ENCODE results near the gene HES6.

HES6 gene

DNA sequence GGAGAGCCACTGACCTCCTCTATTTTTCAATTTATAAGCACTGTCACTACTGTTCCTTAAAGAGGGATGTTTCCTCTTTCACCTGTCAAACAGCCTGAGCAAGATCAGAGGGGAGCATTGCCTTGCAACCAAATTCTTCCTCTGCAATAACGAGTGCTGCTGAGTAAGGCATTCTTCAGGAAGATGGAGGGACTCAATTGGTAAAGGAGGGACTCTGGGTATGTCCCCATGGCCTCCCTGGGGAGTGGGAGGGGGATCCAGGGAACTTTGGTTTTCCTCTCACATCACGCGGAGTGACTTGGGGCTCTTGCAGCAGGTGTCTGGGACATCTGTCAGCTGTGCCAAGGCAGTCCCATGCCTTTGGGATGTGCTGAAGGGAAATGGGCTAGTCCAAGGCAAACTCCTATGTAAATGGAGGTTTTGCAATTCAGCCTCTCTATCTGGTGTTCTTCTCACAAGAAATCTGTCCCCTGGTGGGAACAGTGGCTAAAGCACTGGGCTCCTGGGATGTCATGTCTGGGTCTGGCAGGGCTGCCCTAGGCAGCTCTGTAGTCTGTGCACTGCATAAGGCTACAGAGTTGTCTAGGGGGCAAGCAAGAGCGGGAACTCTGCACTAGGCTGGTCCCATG, 14.4 kb upstream of the HES6 start:
- DNase-seq (ENCODE audit: low spot score): no peak

DNA sequence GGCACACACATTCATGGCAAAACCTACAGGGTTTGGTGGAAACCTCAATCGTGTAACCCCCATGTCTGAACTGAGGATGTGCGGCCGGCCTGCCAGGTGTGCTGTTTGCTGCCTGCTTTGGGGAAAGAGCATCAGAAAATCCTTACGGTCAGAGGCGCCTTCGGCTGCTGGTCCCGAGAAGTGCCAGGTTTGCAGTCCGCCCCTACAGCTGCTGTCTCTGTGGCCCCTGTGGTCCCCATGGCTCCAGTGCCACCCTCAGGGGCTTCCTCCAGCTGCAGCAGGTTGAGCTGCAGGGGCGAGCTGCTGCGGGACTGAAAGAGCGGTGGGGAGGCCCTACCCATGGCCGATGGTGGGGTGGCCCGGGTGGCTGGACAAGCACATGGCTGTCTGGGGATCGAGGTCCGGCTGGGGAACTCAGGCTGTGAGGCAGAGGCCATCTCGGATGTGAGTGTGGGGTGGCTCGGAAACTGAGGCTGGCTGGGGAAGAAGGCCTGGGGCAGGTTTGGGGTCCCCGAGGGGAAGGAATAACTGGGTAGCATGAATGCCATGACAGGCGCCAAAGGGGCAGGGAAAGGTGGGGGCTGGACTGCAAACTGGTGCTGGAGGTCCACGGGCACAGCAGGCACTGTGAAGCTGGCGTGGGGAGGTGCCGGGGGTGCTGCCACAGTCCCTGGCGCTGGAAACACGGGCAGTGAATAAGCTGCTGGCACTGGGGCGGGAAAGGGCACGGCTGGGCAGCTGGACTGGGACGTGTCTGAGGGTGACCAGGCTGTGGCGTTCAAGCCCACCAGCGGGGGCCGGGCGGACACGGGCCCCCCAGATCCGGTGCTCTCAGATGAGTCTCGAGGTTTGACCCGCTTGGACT, 13.2 kb upstream of the HES6 start:
- DNase-seq (ENCODE audit: low spot score): no peak

DNA sequence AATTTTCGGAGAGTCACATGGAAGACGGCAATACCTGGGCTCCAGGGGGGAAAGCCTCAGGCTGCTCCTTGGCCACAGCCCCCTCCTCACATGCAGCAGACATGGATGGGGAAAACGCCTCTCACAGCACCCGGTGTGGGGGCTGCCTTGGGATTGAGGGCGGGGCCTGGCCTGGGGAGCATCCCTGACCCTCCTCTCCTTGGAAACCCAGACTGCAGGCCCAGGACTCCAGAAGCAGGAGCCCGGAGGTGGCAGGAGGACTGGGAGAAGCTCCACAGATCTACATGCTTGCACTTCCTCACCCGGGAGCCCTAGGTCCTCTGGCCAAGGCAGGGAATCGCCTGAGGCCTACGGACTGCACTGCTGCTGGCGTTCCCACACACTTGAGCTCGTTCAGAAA, 12.1 kb upstream of the HES6 start:
- DNase-seq (ENCODE audit: low spot score): no peak

DNA sequence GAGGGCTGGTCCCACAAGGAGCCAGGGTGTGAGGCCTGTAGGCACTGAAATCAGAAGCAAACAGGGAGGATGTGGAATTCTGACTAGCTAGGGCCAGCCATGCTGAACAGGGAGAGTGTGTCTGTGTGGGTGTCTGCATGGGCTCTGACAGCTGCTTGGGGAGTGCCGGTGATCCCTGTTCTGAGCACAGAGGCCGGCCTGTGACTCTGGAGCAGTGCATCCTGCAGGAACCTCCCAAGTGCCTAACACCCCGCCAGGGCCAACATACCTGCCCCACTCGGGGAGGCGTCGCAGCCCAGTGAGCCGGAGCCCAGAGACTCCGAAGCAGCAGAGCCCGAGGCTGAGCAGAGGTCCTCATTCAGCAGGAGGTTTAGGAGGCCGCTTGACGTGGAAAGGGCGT, 11.5 kb upstream of the HES6 start:
- DNase-seq (ENCODE audit: low spot score): no peak

DNA sequence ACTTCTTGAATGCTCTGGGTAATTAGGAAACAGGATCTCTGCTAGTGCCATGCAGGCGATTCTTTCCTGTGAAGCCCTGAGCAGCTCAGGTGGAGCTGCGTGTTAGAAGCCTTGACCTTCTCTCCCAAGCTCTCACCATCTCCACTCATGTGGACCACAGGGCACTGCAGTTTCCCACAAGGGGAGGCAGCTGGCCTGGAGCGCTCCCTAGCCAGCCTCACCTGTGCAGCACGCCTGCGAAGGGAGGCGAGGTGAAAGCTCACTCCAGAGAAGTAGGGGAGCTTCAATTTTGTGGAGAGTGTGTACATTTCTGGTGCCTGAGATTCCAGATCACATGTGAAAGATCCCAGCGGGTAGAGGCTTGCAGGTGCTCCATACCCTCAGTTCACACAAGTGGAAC, 11.1 kb upstream of the HES6 start:
- DNase-seq (ENCODE audit: low spot score): no peak

DNA sequence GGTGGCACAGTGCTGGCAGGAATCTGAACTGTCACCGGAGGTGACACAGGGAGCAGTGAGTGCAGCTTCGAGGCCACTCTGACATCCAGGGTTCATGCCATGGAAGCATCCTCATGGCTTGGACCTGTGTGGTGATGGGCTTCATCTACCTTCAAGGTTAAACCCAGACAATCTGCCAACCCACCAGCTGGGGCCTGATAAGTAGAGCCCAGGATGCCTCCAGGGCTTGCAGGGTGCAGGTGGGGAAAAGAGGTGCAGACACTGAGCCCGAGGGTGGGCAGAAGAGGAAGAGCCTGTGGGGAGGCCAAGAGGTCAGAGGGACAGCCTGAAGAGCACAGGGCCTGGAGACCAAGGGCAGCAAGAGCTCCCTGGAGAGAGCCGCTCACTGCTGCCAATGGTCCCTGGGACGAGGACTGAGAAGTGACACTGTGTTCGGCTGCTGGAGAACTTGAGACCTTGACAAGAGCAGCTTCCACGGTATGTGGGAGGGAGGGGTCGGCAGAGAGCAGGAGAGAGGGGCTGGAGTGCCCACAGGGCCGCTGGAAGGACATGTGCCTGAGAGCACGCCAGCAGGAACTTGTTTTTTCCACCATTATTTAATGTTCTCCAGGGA, 8.1 kb upstream of the HES6 start:
- DNase-seq (ENCODE audit: low spot score): no peak

DNA sequence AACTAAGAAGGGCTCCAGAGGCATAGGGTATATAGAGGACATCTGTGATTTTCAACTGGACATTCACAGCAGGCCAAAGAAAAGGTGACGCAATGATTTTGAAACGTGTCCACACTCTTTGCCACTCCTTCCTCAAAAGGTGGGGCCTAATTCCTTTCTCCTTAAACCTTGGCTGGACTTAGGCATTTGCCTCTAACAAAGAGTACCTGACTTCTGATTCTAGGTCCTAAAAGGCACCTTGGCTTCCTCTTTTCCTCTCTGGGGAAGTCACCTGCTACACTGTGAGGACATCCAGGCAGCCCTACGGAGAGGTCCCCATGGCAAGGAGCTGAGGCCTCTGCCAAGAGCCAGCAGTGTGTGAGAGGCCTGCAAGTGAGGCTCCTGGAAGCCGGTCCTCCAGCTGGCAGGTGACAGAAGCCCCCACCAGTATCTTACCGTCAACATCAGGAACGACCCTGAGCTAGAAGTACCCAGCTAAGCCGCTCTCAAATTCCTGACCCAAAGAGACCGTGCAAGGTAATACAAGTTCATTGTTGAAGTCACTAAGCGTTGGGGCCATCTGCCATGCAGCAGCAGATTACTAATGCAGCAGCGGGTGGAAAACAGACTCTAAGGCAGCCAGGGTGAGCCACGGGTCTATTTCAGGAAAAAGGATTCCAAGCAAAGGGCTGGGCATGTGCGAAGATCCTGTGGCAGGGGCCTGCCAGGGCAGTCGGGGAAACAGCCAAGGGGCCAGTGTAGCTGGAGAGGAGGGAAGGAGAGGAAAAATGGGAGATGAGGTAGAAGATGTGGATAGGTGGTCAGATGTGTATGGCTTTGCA, 7.4 kb upstream of the HES6 start:
- no peak for DNase-seq (ENCODE audit: low spot score)

DNA sequence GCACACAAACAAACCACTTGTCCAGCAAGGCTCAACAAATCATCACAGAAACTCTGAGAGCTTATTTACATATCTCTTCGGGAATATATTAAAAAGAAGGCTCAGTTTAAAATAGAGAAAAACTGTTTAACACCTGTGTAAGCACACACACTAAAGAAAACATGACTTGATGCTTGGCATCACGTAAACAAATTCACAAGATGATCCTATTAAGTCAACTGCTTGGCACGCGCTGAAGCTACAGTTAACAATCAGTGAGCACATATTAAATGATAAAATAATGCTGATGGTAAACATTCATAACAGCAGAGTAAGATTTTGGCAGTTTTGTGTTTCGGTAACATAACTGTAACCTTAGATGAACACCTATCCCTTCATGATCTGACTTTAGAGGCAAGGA, 4.3 kb upstream of the HES6 start:
- DNase-seq (ENCODE audit: low spot score): no peak

DNA sequence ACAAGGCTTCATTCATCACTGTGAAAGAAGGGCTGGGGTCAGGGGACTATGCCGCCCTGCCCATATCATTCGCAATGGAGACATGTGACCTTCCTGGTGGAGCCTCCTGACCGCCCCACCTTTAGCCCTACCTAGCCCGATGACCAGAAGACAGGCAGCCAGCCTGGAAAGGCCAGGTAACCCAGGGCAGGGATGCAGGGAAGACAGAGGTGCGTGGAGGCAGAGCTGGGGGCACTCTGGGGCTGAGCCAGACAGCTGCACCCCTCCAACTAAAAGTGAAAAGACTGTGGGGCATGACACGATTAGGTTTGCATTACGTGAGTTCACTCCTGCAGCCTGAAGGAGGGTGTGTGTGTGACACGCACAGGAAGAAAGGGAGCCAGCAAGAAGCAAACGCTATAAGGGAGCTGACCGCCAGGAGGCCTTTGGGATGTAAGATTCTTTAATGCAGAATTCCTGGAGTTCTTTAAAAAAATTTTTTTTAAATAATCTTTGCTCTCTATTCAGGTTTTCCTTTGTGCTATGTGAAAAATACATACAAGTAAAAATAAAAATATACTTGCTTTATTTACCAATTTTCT, 3.7 kb upstream of the HES6 start:
- DNase-seq (ENCODE audit: low spot score): no peak

DNA sequence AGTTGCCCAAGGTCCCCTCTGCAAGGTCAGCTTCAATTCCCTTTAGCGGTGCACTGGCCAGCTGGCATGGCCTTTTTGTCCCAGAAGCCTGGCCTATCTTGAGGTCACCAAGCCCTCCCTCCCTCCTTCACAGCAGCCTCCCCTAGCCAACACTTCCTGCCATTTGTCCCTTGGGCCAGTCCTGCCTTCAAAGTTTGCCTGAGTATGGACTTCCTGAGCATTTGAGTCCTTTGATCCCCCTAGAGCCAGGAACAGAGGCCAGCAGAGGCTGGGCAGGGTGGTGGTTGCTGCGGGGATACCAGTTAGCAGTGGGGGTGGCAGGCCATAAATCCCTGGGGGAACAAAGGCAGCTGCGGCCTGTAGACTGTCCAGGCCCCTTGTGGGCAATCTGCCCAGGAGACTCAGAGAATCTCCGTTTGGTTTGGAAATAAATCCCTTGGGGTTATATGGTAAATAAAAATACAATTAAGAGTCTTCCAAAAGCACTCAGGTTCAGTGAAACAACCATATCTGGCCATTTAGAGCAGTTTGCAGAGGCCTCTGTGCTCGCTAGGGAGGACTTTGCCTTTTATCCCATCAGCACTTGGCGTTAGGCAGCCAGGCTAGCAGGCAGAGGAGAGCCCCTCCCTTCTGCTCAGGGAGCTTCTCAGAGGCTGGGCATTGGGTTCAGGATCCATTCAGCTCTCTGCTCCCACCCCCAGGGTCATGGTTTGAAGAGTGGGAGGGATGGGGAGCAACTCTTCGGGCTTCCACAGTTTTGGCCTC, 3.1 kb upstream of the HES6 start:
- peak; percentile 65 for DNase-seq (ENCODE audit: low spot score)

DNA sequence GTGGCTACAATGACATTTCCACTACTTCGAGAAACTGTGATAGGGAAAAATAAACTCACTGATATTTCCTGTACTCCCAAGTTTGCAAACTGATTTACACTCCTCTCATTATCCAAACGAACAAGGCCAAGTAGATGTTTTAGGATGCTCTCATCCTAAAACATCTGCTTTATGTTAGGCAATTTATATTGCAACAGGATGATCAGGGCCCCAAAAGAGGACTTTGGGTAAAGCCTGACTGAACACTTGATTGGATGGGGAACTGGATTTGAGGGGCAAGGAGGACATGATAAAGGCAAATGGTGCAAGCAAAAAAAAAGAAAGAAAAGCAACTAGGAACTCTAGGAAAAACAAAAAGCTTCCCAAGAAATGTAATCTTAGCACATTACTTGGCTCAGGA, 2.1 kb upstream of the HES6 start:
- no peak for DNase-seq (ENCODE audit: low spot score)

DNA sequence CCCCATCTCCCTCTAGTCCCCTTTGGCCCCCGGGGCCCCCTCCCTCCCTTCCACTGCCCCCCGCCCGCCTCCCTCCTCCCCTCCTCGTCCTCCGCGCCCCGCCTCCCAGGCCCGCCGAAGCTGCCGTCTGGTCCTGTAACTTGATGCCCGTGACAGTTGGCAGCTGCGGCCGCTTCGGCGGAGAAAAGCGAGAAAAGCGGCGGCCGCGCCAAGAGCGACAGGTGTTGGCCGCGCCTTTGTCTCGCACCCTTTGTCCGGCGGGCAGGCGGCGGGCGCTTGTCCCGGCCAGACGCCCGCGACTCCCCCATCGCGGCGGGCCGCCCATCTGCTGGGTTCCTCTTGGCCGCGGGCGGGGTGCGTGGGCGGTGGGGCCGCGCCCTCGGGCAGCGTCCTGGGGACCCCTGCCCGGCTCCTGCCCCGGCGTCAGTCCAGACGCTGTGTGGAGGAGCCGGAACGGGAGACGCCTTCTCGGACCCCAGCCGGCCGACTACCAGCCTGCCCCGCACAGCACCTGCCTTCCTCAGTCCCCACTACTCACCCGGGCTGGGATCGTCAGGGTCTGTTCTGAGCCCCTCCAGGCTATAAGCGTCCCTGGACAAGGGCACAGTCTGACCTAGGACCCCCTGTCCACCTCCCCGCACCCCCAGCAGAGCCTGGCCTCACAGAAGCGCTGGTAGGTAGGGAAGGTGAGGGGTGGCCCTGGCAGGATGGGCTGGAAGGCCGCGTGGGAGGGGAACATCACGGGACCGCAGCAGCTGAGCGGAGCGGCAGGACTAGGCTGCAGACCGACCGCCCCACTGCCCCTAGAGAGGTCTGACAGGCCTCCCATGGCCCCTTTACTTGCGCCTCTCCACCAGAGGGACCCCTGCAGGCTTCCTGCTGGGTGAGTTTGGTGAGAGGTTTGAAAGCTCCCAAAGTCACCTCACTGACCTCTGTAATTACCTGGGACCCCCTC, 1.2 kb upstream of the HES6 start:
- peak; percentile 47 for DNase-seq (ENCODE audit: low spot score)

DNA sequence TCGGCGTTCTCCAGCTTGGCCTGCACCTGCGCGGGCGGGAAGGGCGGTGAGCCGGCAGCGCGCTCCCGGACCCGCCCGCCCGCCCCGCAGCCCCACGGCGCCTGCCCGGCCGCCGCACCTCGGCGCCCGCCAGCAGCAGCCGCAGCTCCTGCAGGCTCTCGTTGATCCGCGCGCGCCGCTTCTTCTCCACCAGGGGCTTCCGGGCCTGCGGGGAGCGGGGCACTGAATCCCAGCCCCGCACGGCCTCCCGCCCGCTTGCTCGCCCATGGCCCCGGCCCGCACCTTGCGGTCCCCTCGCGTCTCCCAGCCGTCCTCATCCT, 335 bp downstream of the HES6 start:
- no peak for DNase-seq (ENCODE audit: low spot score)

DNA sequence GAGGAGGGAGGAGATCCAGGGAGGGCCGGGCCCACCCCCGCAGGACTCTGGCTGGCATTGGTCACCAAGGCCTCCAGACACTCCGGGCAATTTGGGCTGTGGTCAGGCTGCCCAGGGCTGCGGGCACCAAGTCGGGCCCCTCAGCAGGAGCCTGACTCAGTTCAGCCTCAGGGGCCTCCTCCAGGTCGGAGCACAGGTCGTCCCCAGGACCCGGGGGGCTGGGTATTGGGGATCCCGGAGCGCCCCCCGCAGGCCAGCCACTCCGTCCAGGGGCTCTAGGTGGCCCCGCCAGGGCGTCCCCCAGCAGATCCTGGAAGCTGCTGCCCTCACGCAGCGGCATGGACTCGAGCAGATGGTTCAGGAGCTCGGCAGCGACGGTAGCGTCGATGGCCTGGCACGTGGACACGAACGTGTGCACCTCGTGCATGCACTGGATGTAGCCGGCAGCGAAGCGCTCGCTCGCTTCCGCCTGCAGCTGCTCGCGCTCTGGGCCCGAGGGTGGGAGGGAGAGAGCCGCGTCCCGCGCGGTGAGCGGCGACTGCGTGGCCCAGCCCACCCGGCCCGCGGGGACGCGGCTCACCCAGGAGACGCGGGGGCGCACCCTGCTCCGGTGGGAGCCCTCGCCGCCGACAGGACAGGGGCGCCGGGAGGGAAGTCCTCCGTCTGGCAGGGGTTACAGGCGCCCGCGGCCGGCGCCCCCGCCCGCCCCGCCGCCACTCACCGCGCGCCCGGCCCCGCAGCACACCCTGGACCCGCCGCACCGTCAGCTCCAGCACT, 884 bp downstream of the HES6 start:
- DNase-seq (ENCODE audit: low spot score): peak; percentile 45

DNA sequence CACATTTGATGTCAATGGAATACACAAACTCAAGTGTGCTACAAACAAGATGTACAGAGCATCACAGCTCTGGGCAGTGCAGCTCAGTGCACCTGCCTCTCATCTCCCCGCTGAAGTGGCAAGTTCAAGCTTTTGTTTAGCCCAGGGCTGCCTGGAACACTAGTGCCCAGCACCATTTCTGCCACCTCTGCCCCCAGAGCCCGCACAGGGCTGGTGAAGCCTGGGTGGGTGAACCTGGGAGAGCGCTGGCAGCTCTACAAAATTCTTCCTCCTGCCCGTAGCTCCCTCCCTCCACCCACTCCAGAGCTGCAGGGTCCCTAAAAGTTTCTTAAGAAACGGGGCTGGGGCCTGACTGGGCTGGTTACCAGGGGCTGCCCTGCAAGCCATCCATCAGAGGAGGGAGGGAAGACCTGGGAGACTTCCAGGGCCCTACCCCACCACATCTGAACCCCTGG, 1.5 kb downstream of the HES6 start:
- DNase-seq (ENCODE audit: low spot score): no peak

DNA sequence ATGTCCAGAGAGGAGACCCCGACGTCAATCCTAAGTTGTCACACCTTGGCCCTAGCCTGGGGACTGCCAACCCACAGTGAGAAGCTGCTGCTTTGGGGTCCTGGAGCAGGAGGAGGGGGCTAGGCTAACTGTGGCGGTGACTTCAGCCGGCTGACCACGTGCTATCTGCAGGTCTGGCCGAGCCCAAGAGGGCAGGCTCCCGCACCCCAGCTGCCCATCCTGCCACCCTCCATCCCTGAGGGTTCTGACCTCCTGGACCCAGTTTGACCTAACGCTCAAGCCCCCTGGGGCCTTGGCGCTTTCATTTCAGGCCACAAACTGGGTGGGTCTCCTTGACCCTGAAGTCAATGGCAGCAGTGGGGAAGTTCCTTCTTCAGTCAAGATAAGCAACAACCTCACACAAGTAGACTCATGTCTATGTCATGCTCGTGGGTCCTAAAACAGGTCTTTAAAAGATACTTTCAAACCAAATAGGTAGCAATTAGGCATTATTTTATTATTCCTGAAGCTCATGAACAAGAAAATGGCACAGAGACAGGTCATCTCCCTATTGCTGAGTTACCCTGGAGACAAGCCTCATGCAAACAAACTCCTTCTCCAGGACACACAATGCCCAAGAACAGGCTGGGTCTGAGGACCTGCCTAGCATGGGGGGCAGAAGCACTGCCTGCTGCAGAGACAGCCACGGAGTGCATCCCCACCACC, 2.3 kb downstream of the HES6 start:
- DNase-seq (ENCODE audit: low spot score): no peak

DNA sequence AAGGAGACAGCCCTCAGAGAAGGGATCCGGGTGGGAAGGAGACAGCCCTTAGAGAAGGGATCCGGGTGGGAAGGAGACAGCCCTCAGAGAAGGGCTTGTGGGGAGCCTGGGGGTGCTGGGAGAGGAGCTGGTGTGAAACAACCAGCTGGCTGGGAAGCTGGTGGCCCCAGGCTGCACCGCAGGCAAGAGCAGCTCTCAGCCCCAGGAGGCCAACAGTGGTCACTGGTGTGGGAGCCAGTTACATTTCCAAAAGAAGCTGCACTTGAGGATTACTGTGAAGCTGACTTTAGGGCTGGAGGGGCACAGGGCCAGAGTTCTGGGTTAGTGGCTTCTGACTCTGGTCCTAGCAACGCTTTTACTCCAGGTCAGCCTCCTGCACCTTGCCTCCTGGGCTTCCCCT, 3.3 kb downstream of the HES6 start:
- no peak for DNase-seq (ENCODE audit: low spot score)

DNA sequence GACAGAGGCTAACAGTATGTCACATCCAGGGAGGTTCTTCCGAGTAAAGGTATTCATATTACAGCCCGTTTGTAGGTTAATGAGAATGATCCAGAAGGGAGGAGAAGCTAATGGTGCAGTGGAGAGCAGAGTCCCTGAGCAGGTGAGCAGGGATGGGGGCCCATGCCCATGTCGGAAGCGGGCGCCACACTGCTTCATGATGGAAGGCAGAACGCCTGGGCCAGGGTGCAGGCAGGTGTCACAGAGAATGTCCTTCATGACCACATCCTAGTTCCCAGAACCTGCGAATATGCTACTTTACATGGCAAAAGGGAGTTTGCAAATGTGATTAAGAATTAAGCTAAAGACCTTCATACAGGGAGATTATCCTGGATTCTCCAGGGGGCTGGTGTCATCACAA, 4.0 kb downstream of the HES6 start:
- no peak for DNase-seq (ENCODE audit: low spot score)

DNA sequence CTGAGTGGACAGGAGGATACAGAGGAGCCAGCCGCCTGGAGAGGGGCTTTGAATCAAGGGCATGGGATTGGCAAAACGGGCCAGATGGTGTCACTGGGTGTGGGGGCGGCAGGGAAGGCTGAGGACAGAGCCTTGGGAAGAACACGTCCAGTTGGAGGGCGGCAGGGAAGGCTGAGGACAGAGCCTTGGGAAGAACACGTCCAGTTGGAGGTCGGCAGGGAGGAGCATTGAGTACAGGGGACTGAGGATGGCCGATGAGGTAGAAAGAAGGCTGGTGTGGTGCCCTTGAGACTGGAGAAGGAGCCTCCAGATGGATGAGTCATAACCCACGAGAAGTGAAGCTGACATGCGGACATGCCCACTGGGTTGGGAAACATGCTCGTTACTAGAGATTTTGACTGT, 4.5 kb downstream of the HES6 start:
- DNase-seq (ENCODE audit: low spot score): no peak
